PC-9 (cell line): ENCODE results near the gene PPP1R27. TPM values are rescaled to one million over a fixed set of nuclear protein-coding genes. Genes with fewer than 3 reads are reported as not detected.
"Not testable (repeated sequence)": the region's sequence is repeated elsewhere in the genome, so short reads cannot be mapped to it uniquely, and the experiment has no call there.

Source experiments
- BruUV-seq: library from RNA; stranded (reverse); fragments of 400-500 nt; replicated peaks from 2 replicates; lab custom pipeline; 2021; lab: Mats Ljungman, UMichigan
- CTCF ChIA-PET: fragments of 300-600 bp; sonication (Branson Sonifier 250); formaldehyde crosslinking; loops from one replicate; lab custom pipeline; 2022; ENCODE audit warnings: antibody characterized with exemption; lab: Charles Lee
- POLR2A ChIA-PET: fragments of 300-600 bp; sonication (Branson Sonifier 250); formaldehyde crosslinking; loops from one replicate; lab custom pipeline; 2022; ENCODE audit warnings: antibody characterized with exemption; ENCODE audit not compliant: unreplicated experiment; lab: Charles Lee
- DNase-seq, 2 experiments: peaks; one replicate each; pipeline versions ENCODE4 v3.0.0 to v3.0.0-alpha.2; 2015 to 2022; ENCODE audit warnings: mixed read lengths in 1 of 2
- H2AFZ ChIP-seq: fragments of 200-600 bp; sonication (generic); 2 replicates; pipeline ENCODE4 v1.8.1; 2017; ENCODE audit warnings: antibody characterized with exemption
- H3F3A ChIP-seq: fragments of 200-600 bp; sonication (generic); 2 replicates; pipeline ENCODE4 v1.8.1; 2017; ENCODE audit warnings: antibody characterized with exemption, mild to moderate bottlenecking, low read depth; ENCODE audit not compliant: insufficient read depth
- H3K27ac ChIP-seq: fragments of 200-600 bp; sonication (generic); 2 replicates; pipeline ENCODE4 v1.6.1; 2016; ENCODE audit warnings: mixed run types
- H3K27me3 ChIP-seq: fragments of 200-600 bp; sonication (generic); 2 replicates; pipeline ENCODE4 v1.6.1; 2016; ENCODE audit warnings: low read depth, mixed run types; ENCODE audit not compliant: insufficient read depth
- H3K36me3 ChIP-seq: fragments of 200-600 bp; sonication (generic); 2 replicates; pipeline ENCODE4 v1.6.1; 2016; ENCODE audit warnings: low read depth, mixed run types
- H3K4me1 ChIP-seq: fragments of 200-600 bp; sonication (generic); replicated peaks from 2 replicates; pipeline ENCODE4 v1.6.1; 2016; ENCODE audit warnings: mixed run types; ENCODE audit not compliant: insufficient read depth
- H3K4me2 ChIP-seq: fragments of 200-600 bp; sonication (generic); 2 replicates; pipeline ENCODE4 v1.6.1; 2017; ENCODE audit warnings: mixed run types
- H3K4me3 ChIP-seq: fragments of 200-600 bp; sonication (generic); 2 replicates; pipeline ENCODE4 v1.6.1; 2016; ENCODE audit warnings: mixed run types
- H3K79me2 ChIP-seq: fragments of 200-600 bp; sonication (generic); 2 replicates; pipeline ENCODE4 v1.6.1; 2017; ENCODE audit warnings: low read depth, mixed run types
- H3K9me2 ChIP-seq: fragments of 200-600 bp; sonication (generic); 2 replicates; pipeline ENCODE4 v1.8.1; 2017; ENCODE audit warnings: mild to moderate bottlenecking; ENCODE audit not compliant: insufficient read depth
- H3K9me3 ChIP-seq: fragments of 200-600 bp; sonication (generic); 2 replicates; pipeline ENCODE4 v1.8.1; 2016; ENCODE audit warnings: low read depth; ENCODE audit not compliant: insufficient read depth
- H4K20me1 ChIP-seq: fragments of 200-600 bp; sonication (generic); 2 replicates; pipeline ENCODE4 v1.8.1; 2017; ENCODE audit not compliant: insufficient read depth
- EZH2 ChIP-seq: fragments of 200-600 bp; sonication (generic); IDR thresholded peaks from 2 replicates; pipeline ENCODE4 v1.8.0; 2017; ENCODE audit warnings: antibody characterized with exemption, low read depth
- intact Hi-C: fragments of 100-400 bp; cut with micrococcal nuclease; formaldehyde crosslinking; loops from one replicate; pipeline ENCODE4 v1.10.0; 2022; ENCODE audit not compliant: unreplicated experiment
- total RNA-seq: library from RNA; stranded (reverse); gene quantifications from 2 replicates; pipeline ENCODE4 v1.2.3, GENCODE V29; 2021
- TF ChIP-seq, protein P1 (sequence below): fragments of 200-600 bp; sonication (generic); conservative IDR thresholded peaks from 2 replicates; pipeline ENCODE4 v1.6.1; 2017; ENCODE audit warnings: mixed run types, antibody characterized with exemption, mild to moderate bottlenecking, moderate library complexity

The PPP1R27 gene
- total RNA-seq, 1 experiment from 2014 or later: not detected

DNA sequence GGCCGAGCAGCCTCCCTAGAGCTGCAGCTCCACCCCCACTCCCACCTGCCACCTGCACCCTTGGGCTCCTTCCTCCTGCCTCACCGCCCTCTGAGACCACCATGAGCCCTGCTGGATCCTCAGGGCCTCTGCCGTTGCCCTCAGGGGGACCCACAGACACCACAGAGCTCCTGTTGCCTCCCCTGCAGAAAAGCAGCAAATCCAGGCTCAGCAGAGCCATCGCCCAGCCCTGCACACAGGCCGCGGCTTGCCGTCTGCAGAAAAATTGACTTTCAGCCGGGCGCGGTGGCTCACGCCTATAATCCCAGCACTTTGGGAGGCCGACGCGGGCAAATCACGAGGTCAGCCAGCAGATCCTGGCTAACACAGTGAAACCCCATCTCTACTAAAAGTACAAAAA lies 7.0 kb upstream of the PPP1R27 start:
- H3K79me2 ChIP-seq: no peaks in the 10 kb centered on the region
- BruUV-seq: no TSS peak
- ChIA-PET POLR2A (no interaction called here), CTCF (interaction anchor here (0.5 kb wide), 1 partner anchor 209 kb away, joined by 5 read pairs; no protein-coding TSS in a partner anchor)
- intact Hi-C loops: no loop called here
- TF ChIP-seq, protein P1, sequence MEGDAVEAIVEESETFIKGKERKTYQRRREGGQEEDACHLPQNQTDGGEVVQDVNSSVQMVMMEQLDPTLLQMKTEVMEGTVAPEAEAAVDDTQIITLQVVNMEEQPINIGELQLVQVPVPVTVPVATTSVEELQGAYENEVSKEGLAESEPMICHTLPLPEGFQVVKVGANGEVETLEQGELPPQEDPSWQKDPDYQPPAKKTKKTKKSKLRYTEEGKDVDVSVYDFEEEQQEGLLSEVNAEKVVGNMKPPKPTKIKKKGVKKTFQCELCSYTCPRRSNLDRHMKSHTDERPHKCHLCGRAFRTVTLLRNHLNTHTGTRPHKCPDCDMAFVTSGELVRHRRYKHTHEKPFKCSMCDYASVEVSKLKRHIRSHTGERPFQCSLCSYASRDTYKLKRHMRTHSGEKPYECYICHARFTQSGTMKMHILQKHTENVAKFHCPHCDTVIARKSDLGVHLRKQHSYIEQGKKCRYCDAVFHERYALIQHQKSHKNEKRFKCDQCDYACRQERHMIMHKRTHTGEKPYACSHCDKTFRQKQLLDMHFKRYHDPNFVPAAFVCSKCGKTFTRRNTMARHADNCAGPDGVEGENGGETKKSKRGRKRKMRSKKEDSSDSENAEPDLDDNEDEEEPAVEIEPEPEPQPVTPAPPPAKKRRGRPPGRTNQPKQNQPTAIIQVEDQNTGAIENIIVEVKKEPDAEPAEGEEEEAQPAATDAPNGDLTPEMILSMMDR: no peak
- TF ChIP-seq EZH2: no peak
- H3K4me1 ChIP-seq: no peaks in the 10 kb centered on the region
- no peak overlapping the region for H2AFZ ChIP-seq
- no peaks in the 10 kb centered on the region for H3K36me3 ChIP-seq
- peaks cover 7% of the 10 kb centered on the region; the same call in 1 of the 2 replicates for H3F3A ChIP-seq
- H3K4me3 ChIP-seq: no peak overlapping the region
- H3K9me3 ChIP-seq: no peaks in the 10 kb centered on the region
- H4K20me1 ChIP-seq: no peaks in the 10 kb centered on the region
- no peak overlapping the region for H3K27ac ChIP-seq
- H3K9me2 ChIP-seq: no peaks in the 10 kb centered on the region
- no peaks in the 10 kb centered on the region for H3K27me3 ChIP-seq
- no peak for DNase-seq
- H3K4me2 ChIP-seq: no peak overlapping the region

- no peaks in the 10 kb centered on the region for H3K36me3 ChIP-seq
- BruUV-seq: no TSS peak
- ChIA-PET CTCF (interaction anchor here (0.5 kb wide), 1 partner anchor 208 kb away, joined by 5 read pairs; no protein-coding TSS in a partner anchor), POLR2A (no interaction called here)
- no peaks in the 10 kb centered on the region for H4K20me1 ChIP-seq
- H3K4me1 ChIP-seq: no peaks in the 10 kb centered on the region
- no peak overlapping the region for H3K4me2 ChIP-seq
- no peaks in the 10 kb centered on the region for H3K9me3 ChIP-seq
- no peak overlapping the region for H3K27ac ChIP-seq
- H2AFZ ChIP-seq: no peak overlapping the region
- H3F3A ChIP-seq: peaks cover 7% of the 10 kb centered on the region; the same call in 1 of the 2 replicates
- no peak overlapping the region for H3K4me3 ChIP-seq
- no peaks in the 10 kb centered on the region for H3K9me2 ChIP-seq
- TF ChIP-seq, protein P1: no peak
- TF ChIP-seq EZH2: no peak
- H3K79me2 ChIP-seq: no peaks in the 10 kb centered on the region
- no peaks in the 10 kb centered on the region for H3K27me3 ChIP-seq
- intact Hi-C loops: no loop called here
- no peak for DNase-seq
Measured at GRCh38 chr17:81840826-81841778, 6.3 kb upstream of the PPP1R27 start.

GRCh38 chr17:81840059-81840458 lies 5.2 kb upstream of the PPP1R27 start:
- H3K27me3 ChIP-seq, POLR2A ChIA-PET, intact Hi-C loops, H3K9me2 ChIP-seq, H3K79me2 ChIP-seq, H3F3A ChIP-seq, BruUV-seq, H3K4me2 ChIP-seq, H3K9me3 ChIP-seq, H3K4me1 ChIP-seq, H3K27ac ChIP-seq, H3K4me3 ChIP-seq, H2AFZ ChIP-seq, H4K20me1 ChIP-seq, DNase-seq, H3K36me3 ChIP-seq: not testable (repeated sequence)
- CTCF ChIA-PET: interaction anchor here (0.6 kb wide), 1 partner anchor 76 kb away, joined by 3 read pairs; no protein-coding TSS in a partner anchor
